Progenitor cell of endocrine pancreas (in vitro differentiated cells): Measurements from ENCODE around the gene LEF1. TPM values are rescaled to one million over a fixed set of nuclear protein-coding genes. Genes with fewer than 3 reads are reported as not detected.
A peak's percentile ranks its signal among the peaks of the same experiment; 100 is the strongest.

Experiments
- DNase-seq: peaks from one replicate; pipeline ENCODE4 v3.0.0; 2021; ENCODE audit warnings: low spot score; ENCODE audit not compliant: unreplicated experiment
- H3K27ac Mint-ChIP-seq: 2 replicates; pipeline ENCODE4 v1.8.0; 2021; ENCODE audit warnings: mild to moderate bottlenecking, moderate library complexity, mixed read lengths
- H3K27me3 Mint-ChIP-seq: 2 replicates; pipeline ENCODE4 v1.8.0; 2021; ENCODE audit warnings: mixed read lengths
- H3K36me3 Mint-ChIP-seq: 2 replicates; pipeline ENCODE4 v1.8.0; 2022; ENCODE audit warnings: mixed read lengths; ENCODE audit not compliant: insufficient read depth
- H3K4me1 Mint-ChIP-seq: 2 replicates; pipeline ENCODE4 v1.8.0; 2021; ENCODE audit warnings: low read depth, mixed read lengths
- H3K4me3 Mint-ChIP-seq: 2 replicates; pipeline ENCODE4 v1.8.0; 2021; ENCODE audit warnings: low read depth, mild to moderate bottlenecking, moderate library complexity, mixed read lengths
- H3K9me3 Mint-ChIP-seq: 2 replicates; pipeline ENCODE4 v1.8.0; 2021; ENCODE audit warnings: low read depth, mixed read lengths
- CTCF ChIP-seq: fragments of 200-600 bp; sonication (generic); IDR thresholded peaks from one replicate; pipeline ENCODE4 v1.5.0; 2021; ENCODE audit warnings: antibody characterized with exemption, mild to moderate bottlenecking; ENCODE audit not compliant: unreplicated experiment
- total RNA-seq: library from RNA; stranded (reverse); gene quantifications from 2 replicates; pipeline ENCODE4 v1.2.1, GENCODE V29; 2021

The LEF1 gene
- total RNA-seq, 1 donor from 2014 or later = 2.1 TPM

DNA sequence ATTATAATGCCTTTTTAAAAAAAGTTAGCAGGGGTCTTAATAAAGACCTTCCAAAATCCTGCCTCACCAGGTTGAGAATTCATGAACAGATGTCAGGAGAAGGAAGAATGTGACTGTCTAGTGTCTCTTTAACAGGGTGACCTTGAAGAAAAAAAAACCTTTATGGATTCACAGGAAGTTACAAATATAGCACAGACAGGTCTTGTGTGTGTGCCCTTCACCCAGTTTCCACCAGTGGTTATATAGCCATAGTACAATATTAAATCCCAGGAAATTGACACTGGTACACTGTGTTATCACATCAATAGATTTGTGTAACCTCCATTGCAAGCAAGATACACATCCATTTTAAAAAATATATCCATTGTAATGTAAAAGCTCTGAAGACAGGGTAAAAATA is 135.4 kb downstream of the LEF1 start:
- Mint-ChIP-seq H3K9me3 (no peaks in the 10 kb centered on the region), H3K4me1 (no peaks in the 10 kb centered on the region), H3K36me3 (peaks cover 23% of the 10 kb centered on the region), H3K27ac (no peak overlapping the region), H3K4me3 (no peak overlapping the region), H3K27me3 (no peaks in the 10 kb centered on the region)
- no peak for TF ChIP-seq CTCF
- no peak for DNase-seq

DNA sequence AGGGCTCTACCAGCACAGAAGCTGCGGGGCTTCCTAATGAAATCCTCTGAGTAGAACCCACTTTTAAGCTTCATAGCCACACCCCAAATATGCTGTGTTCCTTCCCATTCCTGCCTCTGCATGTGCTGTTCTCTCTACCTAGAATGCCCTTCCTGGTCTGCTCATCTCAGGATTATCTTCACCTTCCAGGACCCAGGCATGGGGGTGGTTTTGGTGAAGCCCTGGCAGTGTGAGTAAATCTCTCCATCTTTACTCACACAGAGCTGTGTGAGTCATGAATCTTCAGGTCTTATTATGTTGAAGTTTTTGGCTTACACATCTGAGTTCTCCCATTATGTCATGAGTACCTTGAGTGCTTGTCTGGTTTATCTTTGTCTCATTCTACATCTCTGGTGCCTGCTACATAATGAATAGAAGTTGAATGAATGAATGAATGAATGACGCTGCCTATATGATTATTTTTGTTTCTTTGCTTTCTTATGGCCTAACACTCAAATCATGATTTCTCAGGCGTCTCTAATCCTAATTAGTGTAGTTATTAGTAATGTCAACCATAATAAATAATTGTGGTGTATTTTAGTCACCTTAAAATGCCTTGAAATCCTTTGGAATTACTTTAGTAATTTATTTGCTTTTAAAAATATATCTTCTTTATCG is 137.2 kb downstream of the LEF1 start:
- Mint-ChIP-seq H3K9me3 (no peaks in the 10 kb centered on the region), H3K4me3 (no peak overlapping the region), H3K36me3 (peaks cover 21% of the 10 kb centered on the region), H3K27ac (peak overlapping the region; percentile 64), H3K4me1 (no peaks in the 10 kb centered on the region), H3K27me3 (no peaks in the 10 kb centered on the region)
- TF ChIP-seq CTCF = no peak
- DNase-seq = no peak

DNA sequence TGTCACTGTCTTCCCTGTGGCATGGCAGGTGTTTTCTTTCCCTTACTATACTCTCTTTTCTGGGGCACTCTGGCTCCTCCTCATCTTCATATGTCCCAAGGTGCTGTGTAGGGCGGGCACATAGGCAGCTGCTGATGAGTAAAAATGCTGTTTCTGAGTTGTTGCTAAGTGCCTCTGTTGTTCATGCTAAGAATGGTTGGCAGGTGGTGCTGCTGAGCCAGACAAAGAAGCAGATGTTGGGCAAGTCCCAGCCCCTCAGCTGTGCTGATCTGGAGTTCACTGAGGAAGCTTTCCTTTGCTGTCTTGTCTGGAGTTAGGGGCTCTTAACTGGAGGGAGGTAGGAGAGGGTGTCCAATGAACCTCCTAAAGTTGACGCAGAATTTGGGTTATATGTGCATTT is 138.4 kb downstream of the LEF1 start:
- Mint-ChIP-seq H3K27me3 (no peaks in the 10 kb centered on the region), H3K4me1 (no peaks in the 10 kb centered on the region), H3K9me3 (no peaks in the 10 kb centered on the region), H3K4me3 (no peak overlapping the region), H3K36me3 (peaks cover 21% of the 10 kb centered on the region), H3K27ac (no peak overlapping the region)
- DNase-seq = no peak
- TF ChIP-seq CTCF = peak; percentile 67

GRCh38 chr4:108029731-108030130 is 139.0 kb downstream of the LEF1 start:
- Mint-ChIP-seq H3K4me3 (no peak overlapping the region), H3K4me1 (no peaks in the 10 kb centered on the region), H3K27me3 (no peaks in the 10 kb centered on the region), H3K9me3 (no peaks in the 10 kb centered on the region), H3K27ac (peak overlapping the region; percentile 78), H3K36me3 (peaks cover 20% of the 10 kb centered on the region)
- DNase-seq = no peak
- TF ChIP-seq CTCF = no peak

DNA sequence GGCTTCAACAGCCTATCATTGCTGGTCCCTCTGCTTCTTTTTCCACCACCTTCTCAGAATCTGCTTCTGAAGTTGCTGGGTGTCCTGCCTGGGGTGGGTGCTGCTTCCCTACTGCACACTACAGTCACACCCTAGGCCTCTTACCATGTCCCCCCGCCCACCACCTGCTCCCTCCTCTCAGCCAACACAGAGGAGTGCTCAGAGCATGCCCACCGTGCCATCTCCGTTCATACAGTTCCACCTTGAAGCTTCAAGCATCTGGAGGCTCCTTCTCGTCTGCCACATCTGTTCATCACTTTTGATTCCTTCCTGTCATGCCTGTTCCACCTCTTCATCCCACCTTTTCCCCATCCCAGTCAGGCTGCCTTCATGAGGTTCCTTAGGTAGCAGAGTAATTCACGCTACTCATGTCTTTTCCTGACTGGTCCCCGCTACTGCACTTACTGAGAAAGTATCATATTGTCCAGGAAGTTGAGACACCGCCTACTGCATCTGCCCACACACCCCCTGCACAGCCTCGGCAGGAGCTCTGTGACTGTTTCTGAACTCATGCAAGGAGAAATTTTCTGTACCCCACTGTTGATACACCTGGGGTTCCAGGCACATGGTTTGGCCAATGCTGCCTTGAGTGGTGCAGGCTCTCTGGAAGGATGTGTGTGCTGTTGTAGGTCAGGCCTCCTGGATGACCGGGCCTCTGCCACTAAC is 139.6 kb downstream of the LEF1 start:
- H3K27me3 Mint-ChIP-seq = no peaks in the 10 kb centered on the region
- no peak for TF ChIP-seq CTCF
- no peaks in the 10 kb centered on the region for H3K9me3 Mint-ChIP-seq
- H3K4me3 Mint-ChIP-seq = no peak overlapping the region
- peaks cover 21% of the 10 kb centered on the region for H3K36me3 Mint-ChIP-seq
- no peaks in the 10 kb centered on the region for H3K4me1 Mint-ChIP-seq
- no peak overlapping the region for H3K27ac Mint-ChIP-seq
- DNase-seq = no peak
